Mammary epithelial cell (primary cell): ENCODE data around the gene SLAMF6.

Experiments
- EZH2 ChIP-seq: IDR thresholded peaks from 2 replicates; pipeline ENCODE4 v1.6.1; 2012; ENCODE audit warnings: low read length, inconsistent platforms, borderline replicate concordance
- TF ChIP-seq, protein P1 (sequence below), 2 donors: IDR thresholded peaks in 1 of 2; conservative IDR thresholded peaks in 1 of 2; 2 replicates each; pipeline ENCODE4 v1.5.1; 2011 to 2012; ENCODE audit warnings: inconsistent platforms in 2 of 2, low read length in 2 of 2, mild to moderate bottlenecking in 2 of 2, control low read depth in 1 of 2, low read depth in 1 of 2; ENCODE audit not compliant: insufficient read depth in 1 of 2; ENCODE audit errors: extremely low read depth in 1 of 2

DNA sequence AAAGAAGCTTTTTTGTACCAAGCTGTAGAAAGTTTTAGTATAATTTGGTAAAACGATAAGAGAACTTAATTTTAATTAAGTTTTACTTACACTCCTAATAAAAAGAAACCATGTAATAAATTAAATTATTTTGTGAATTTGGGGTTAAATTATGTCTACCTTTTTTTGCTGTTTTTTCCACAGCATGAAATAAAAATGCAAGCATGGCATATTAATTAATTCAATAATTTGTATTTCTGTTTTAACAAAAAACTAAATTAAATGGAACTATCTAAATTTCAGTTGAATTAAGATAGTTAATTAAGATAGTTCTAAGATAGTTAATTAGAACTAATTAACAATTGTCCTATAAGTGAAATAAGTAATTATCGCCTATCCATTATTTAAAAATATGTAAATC, 83.3 kb downstream of the SLAMF6 start:
- no peak for TF ChIP-seq EZH2
- TF ChIP-seq, protein P1, sequence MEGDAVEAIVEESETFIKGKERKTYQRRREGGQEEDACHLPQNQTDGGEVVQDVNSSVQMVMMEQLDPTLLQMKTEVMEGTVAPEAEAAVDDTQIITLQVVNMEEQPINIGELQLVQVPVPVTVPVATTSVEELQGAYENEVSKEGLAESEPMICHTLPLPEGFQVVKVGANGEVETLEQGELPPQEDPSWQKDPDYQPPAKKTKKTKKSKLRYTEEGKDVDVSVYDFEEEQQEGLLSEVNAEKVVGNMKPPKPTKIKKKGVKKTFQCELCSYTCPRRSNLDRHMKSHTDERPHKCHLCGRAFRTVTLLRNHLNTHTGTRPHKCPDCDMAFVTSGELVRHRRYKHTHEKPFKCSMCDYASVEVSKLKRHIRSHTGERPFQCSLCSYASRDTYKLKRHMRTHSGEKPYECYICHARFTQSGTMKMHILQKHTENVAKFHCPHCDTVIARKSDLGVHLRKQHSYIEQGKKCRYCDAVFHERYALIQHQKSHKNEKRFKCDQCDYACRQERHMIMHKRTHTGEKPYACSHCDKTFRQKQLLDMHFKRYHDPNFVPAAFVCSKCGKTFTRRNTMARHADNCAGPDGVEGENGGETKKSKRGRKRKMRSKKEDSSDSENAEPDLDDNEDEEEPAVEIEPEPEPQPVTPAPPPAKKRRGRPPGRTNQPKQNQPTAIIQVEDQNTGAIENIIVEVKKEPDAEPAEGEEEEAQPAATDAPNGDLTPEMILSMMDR (conservative IDR thresholded peaks at IDR 0.05 in 1 of 2, IDR thresholded peaks at IDR 0.05 in 1 of 2; ENCODE audit: extremely low read depth in 1 of 2, insufficient read depth in 1 of 2, low read depth in 1 of 2, low read length in 2 of 2) = no peak
